SK-N-SH (cell line): ENCODE data around the gene MRPS22. TPM values are rescaled to one million over a fixed set of nuclear protein-coding genes. Genes with fewer than 3 reads are reported as not detected.

ENCODE experiments used
- CTCF ChIA-PET: fragments of 300-600, 350-600 bp; formaldehyde crosslinking; extraction: SDS; loops from one replicate; lab custom pipeline; 2021; lab: Yijun Ruan, JAX
- POLR2A ChIA-PET: fragments of 350-600 bp; sonication (Branson Sonifier 250); formaldehyde crosslinking; extraction: SDS; loops from one replicate; lab custom pipeline; 2020; ENCODE audit warnings: antibody characterized with exemption, inconsistent platforms; lab: Yijun Ruan, JAX
- DNase-seq: peaks from one replicate; pipeline ENCODE4 v3.0.0; 2012
- H2AFZ ChIP-seq: fragments of 200-600 bp; sonication (generic); 2 replicates; pipeline ENCODE4 v1.8.1; 2016; ENCODE audit warnings: antibody characterized with exemption, mild to moderate bottlenecking, low read depth
- H3F3A ChIP-seq: fragments of 200-600 bp; sonication (generic); replicated peaks from 2 replicates; pipeline ENCODE3; 2016; ENCODE audit warnings: antibody characterized with exemption, mild to moderate bottlenecking; ENCODE audit not compliant: insufficient read depth
- H3K27ac ChIP-seq, 2 experiments: fragments of 200-500 bp in 1 of 2; fragments of 200-600 bp in 1 of 2; sonication (Bioruptor generic) in 1 of 2; sonication (generic), shearing (Covaris generic) in 1 of 2; 2 replicates each; pipeline versions ENCODE4 v1.5.1 to v1.6.1; 2014 to 2016; ENCODE audit warnings: low read depth in 2 of 2, inconsistent platforms in 1 of 2, low read length in 1 of 2, mild to moderate bottlenecking in 1 of 2, mixed read lengths in 1 of 2
- H3K27me3 ChIP-seq: fragments of 200-600 bp; sonication (generic), shearing (Covaris generic); 2 replicates; pipeline ENCODE4 v1.6.1; 2016; ENCODE audit warnings: mixed run types; ENCODE audit not compliant: insufficient read depth
- H3K36me3 ChIP-seq, 2 experiments: fragments of 200-500 bp in 1 of 2; fragments of 200-600 bp in 1 of 2; sonication (Bioruptor generic) in 1 of 2; sonication (generic) in 1 of 2; replicated peaks in 1 of 2; 2 replicates each; pipeline versions ENCODE3 to v1.5.1; 2014 to 2016; ENCODE audit warnings: low read length in 1 of 2, mild to moderate bottlenecking in 1 of 2; ENCODE audit not compliant: insufficient read depth in 2 of 2, control insufficient read depth in 1 of 2
- H3K4me1 ChIP-seq, 2 experiments: fragments of 200-500 bp in 1 of 2; fragments of 200-600 bp in 1 of 2; sonication (Bioruptor generic) in 1 of 2; sonication (generic), shearing (Covaris generic) in 1 of 2; 2 replicates each; pipeline versions ENCODE4 v1.5.1 to v1.6.1; 2014 to 2016; ENCODE audit warnings: low read depth in 1 of 2, low read length in 1 of 2, mixed run types in 1 of 2; ENCODE audit not compliant: insufficient read depth in 2 of 2, control insufficient read depth in 1 of 2
- H3K4me2 ChIP-seq: fragments of 200-600 bp; sonication (generic), shearing (Covaris generic); 2 replicates; pipeline ENCODE4 v1.6.1; 2017; ENCODE audit warnings: mixed run types
- H3K4me3 ChIP-seq, 2 experiments: fragments of 200-500 bp in 1 of 2; fragments of 200-600 bp in 1 of 2; sonication (Bioruptor generic) in 1 of 2; sonication (generic), shearing (Covaris generic) in 1 of 2; 2 replicates each; pipeline versions ENCODE4 v1.5.1 to v1.8.1; 2014 to 2016; ENCODE audit warnings: low read depth in 2 of 2, inconsistent platforms in 1 of 2, low read length in 1 of 2, mild to moderate bottlenecking in 1 of 2, mixed read lengths in 1 of 2, moderate library complexity in 1 of 2
- H3K79me2 ChIP-seq: fragments of 200-600 bp; sonication (generic); 2 replicates; pipeline ENCODE4 v1.8.1; 2017; ENCODE audit warnings: mild to moderate bottlenecking; ENCODE audit not compliant: insufficient read depth
- H3K9ac ChIP-seq: fragments of 200-600 bp; sonication (generic); 2 replicates; pipeline ENCODE4 v1.6.1; 2017; ENCODE audit warnings: mixed run types
- H3K9me2 ChIP-seq: fragments of 200-600 bp; sonication (generic); 2 replicates; pipeline ENCODE4 v1.6.1; 2017; ENCODE audit warnings: mixed run types
- H3K9me3 ChIP-seq: fragments of 200-600 bp; sonication (generic); 2 replicates; pipeline ENCODE4 v1.6.1; 2017; ENCODE audit warnings: mixed run types, mild to moderate bottlenecking, moderate library complexity
- H4K20me1 ChIP-seq: fragments of 200-600 bp; sonication (generic); 2 replicates; pipeline ENCODE4 v1.6.1; 2017; ENCODE audit warnings: mild to moderate bottlenecking, mixed run types; ENCODE audit not compliant: insufficient read depth
- CHD2 ChIP-seq: fragments of 150-350 bp; IDR thresholded peaks from 2 replicates; pipeline ENCODE4 v1.6.1; 2018; ENCODE audit warnings: low read length; ENCODE audit not compliant: partially characterized antibody
- ELF1 ChIP-seq: IDR thresholded peaks from 2 replicates; pipeline ENCODE4 v1.4.0; 2012
- FOXM1 ChIP-seq: IDR thresholded peaks from 2 replicates; pipeline ENCODE4 v1.4.0; 2012; ENCODE audit warnings: low read depth, mild to moderate bottlenecking
- GABPA ChIP-seq: IDR thresholded peaks from 2 replicates; pipeline ENCODE4 v1.4.0; 2012; ENCODE audit warnings: low read depth, mild to moderate bottlenecking
- GATA2 ChIP-seq: sonication (generic); formaldehyde crosslinking; IDR thresholded peaks from 2 replicates; pipeline ENCODE4 v1.5.0; 2020; ENCODE audit warnings: mild to moderate bottlenecking, missing genetic modification reagents
- JUND ChIP-seq: IDR thresholded peaks from 2 replicates; pipeline ENCODE4 v1.4.0; 2012
- MEF2A ChIP-seq: IDR thresholded peaks from 2 replicates; pipeline ENCODE4 v1.4.0; 2012; ENCODE audit warnings: low read depth, borderline replicate concordance
- RAD21 ChIP-seq: IDR thresholded peaks from 2 replicates; pipeline ENCODE4 v1.6.1; 2012; ENCODE audit warnings: mild to moderate bottlenecking, low read length
- RFX5 ChIP-seq: IDR thresholded peaks from 2 replicates; pipeline ENCODE4 v1.6.1; 2012; ENCODE audit warnings: mild to moderate bottlenecking, improper control_type of control experiment, low read length
- SIN3A ChIP-seq: IDR thresholded peaks from 2 replicates; pipeline ENCODE4 v1.6.1; 2012; ENCODE audit warnings: low read depth, mild to moderate bottlenecking, low read length, moderate library complexity, borderline replicate concordance
- SMC3 ChIP-seq: IDR thresholded peaks from 2 replicates; pipeline ENCODE4 v1.6.1; 2012; ENCODE audit warnings: low read depth, low read length, improper control_type of control experiment
- TCF12 ChIP-seq: IDR thresholded peaks from 2 replicates; pipeline ENCODE4 v1.4.0; 2012
- YY1 ChIP-seq: IDR thresholded peaks from 2 replicates; pipeline ENCODE4 v1.4.0; 2012; ENCODE audit warnings: low read depth, mild to moderate bottlenecking
- WGBS: methylation state at CpG from one replicate; pipeline ENCODE4 v1.1.6; 2017; ENCODE audit warnings: low lambda C conversion rate; 5-methylcytosine and 5-hydroxymethylcytosine counted together
- polyA plus RNA-seq, 3 experiments: library from polyadenylated mRNA; depleted of rRNA; stranded (reverse); fragments of >200 nt; gene quantifications; 2 replicates each; pipeline ENCODE4 v1.2.3, GENCODE V29; 2012
- TF ChIP-seq, protein P1 (sequence below): IDR thresholded peaks from 2 replicates; pipeline ENCODE4 v1.4.0; 2012; ENCODE audit warnings: low read depth, borderline replicate concordance
- TF ChIP-seq, protein P2 (sequence below): IDR thresholded peaks from 2 replicates; pipeline ENCODE4 v1.6.1; 2012; ENCODE audit warnings: mild to moderate bottlenecking, low read depth, low read length, moderate library complexity
- TF ChIP-seq, protein P3 (sequence below): fragments of 150-350 bp; IDR thresholded peaks from 2 replicates; pipeline ENCODE4 v1.6.1; 2017; ENCODE audit warnings: antibody characterized with exemption, low read length, low read depth, borderline replicate concordance
- TF ChIP-seq, protein P4 (sequence below): IDR thresholded peaks from 2 replicates; pipeline ENCODE4; 2012
- TF ChIP-seq, protein P5 (sequence below): fragments of 150-350 bp; IDR thresholded peaks from 2 replicates; pipeline ENCODE4 v1.6.1; 2016; ENCODE audit warnings: mild to moderate bottlenecking, low read depth, low read length

Gene MRPS22
- polyA plus RNA-seq, 1 of the 3 experiments (the other 2 are of a cell fraction): 50.6 TPM

DNA sequence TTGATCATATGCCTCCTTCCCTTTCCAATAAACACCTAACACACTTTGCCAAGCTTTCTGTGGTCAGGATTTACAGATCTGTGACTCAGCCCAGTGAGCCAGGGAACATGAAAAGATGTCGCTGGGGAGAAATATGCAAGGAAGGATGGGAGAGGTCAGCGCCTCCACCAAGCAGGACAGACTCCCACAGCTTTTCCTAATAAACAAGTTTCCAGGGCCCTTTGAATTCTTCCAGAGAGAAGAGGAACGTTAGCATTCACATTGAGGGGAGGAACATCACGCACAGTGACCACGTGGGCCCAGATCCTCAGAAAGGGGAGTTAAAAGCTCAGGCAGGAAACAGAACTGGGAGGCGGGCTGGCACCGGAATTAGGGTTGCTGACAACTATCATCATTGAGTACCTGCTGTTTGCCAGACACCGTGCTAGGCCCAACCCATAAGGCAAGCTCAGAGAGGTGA is 33.3 kb upstream of the MRPS22 start (continued):
- TF ChIP-seq RAD21 (no peak), FOXM1 (no peak), SMC3 (no peak), SIN3A (no peak), MEF2A (no peak), YY1 (peak; percentile 39; the same call in 1 of the 2 replicates), GATA2 (CRISPR knock-in tag) (no peak)
- TF ChIP-seq, protein P1, sequence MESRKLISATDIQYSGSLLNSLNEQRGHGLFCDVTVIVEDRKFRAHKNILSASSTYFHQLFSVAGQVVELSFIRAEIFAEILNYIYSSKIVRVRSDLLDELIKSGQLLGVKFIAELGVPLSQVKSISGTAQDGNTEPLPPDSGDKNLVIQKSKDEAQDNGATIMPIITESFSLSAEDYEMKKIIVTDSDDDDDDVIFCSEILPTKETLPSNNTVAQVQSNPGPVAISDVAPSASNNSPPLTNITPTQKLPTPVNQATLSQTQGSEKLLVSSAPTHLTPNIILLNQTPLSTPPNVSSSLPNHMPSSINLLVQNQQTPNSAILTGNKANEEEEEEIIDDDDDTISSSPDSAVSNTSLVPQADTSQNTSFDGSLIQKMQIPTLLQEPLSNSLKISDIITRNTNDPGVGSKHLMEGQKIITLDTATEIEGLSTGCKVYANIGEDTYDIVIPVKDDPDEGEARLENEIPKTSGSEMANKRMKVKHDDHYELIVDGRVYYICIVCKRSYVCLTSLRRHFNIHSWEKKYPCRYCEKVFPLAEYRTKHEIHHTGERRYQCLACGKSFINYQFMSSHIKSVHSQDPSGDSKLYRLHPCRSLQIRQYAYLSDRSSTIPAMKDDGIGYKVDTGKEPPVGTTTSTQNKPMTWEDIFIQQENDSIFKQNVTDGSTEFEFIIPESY: no peak
- TF ChIP-seq, protein P2, sequence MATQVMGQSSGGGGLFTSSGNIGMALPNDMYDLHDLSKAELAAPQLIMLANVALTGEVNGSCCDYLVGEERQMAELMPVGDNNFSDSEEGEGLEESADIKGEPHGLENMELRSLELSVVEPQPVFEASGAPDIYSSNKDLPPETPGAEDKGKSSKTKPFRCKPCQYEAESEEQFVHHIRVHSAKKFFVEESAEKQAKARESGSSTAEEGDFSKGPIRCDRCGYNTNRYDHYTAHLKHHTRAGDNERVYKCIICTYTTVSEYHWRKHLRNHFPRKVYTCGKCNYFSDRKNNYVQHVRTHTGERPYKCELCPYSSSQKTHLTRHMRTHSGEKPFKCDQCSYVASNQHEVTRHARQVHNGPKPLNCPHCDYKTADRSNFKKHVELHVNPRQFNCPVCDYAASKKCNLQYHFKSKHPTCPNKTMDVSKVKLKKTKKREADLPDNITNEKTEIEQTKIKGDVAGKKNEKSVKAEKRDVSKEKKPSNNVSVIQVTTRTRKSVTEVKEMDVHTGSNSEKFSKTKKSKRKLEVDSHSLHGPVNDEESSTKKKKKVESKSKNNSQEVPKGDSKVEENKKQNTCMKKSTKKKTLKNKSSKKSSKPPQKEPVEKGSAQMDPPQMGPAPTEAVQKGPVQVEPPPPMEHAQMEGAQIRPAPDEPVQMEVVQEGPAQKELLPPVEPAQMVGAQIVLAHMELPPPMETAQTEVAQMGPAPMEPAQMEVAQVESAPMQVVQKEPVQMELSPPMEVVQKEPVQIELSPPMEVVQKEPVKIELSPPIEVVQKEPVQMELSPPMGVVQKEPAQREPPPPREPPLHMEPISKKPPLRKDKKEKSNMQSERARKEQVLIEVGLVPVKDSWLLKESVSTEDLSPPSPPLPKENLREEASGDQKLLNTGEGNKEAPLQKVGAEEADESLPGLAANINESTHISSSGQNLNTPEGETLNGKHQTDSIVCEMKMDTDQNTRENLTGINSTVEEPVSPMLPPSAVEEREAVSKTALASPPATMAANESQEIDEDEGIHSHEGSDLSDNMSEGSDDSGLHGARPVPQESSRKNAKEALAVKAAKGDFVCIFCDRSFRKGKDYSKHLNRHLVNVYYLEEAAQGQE: peak; percentile 9; the same call in 1 of the 2 replicates
- TF ChIP-seq, protein P3, sequence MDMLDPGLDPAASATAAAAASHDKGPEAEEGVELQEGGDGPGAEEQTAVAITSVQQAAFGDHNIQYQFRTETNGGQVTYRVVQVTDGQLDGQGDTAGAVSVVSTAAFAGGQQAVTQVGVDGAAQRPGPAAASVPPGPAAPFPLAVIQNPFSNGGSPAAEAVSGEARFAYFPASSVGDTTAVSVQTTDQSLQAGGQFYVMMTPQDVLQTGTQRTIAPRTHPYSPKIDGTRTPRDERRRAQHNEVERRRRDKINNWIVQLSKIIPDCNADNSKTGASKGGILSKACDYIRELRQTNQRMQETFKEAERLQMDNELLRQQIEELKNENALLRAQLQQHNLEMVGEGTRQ: no peak

DNA sequence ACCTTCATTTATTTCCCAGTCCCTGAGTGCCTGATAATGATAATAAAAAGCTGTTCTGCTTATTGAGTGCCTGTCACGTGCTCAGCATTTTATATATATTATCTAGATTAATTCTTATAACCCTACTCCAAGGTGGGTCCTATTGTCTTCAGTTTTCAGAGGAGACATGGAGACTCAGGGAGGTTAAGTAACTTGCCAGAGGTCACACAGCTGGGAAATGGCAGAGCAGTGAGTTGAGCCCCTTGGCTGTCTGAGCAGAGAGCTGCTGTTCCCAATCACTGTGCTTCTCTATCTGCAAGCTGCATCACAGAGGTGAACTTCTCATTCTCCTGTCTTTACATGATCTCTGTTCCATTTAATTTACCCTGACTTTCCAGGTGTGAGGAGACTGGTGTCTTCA is 32.3 kb upstream of the MRPS22 start:
- Histone ChIP-seq H3K9me3 (no peaks in the 10 kb centered on the region), H3K79me2 (no peaks in the 10 kb centered on the region), H3F3A (peaks cover 24% of the 10 kb centered on the region), H3K4me3 (no peak overlapping the region), H4K20me1 (no peaks in the 10 kb centered on the region), H3K9me2 (no peaks in the 10 kb centered on the region), H3K4me1 (peaks cover 3 to 43% of the 10 kb centered on the region in 2 experiments; a peak in 3 of 4 replicates), H3K36me3 (no peaks in the 10 kb centered on the region), H3K27ac (peak overlapping the region in 1 of 2 experiments; percentile 86; a peak in 2 of 4 replicates), H2AFZ (no peak overlapping the region), H3K9ac (no peak overlapping the region), H3K27me3 (no peaks in the 10 kb centered on the region), H3K4me2 (0 out of 2 replicates have a peak overlapping the region, but pooled peaks have one; percentile 12)
- no peak for DNase-seq
- 94% methylated on average over 1 of the region's 1 CpG for WGBS
- POLR2A ChIA-PET: no interaction called here
- TF ChIP-seq TCF12: no peak
- TF ChIP-seq JUND: no peak
- TF ChIP-seq, protein P4, sequence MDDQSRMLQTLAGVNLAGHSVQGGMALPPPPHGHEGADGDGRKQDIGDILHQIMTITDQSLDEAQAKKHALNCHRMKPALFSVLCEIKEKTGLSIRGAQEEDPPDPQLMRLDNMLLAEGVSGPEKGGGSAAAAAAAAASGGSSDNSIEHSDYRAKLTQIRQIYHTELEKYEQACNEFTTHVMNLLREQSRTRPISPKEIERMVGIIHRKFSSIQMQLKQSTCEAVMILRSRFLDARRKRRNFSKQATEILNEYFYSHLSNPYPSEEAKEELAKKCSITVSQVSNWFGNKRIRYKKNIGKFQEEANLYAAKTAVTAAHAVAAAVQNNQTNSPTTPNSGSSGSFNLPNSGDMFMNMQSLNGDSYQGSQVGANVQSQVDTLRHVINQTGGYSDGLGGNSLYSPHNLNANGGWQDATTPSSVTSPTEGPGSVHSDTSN: no peak
- no peak for TF ChIP-seq GABPA
- no peak for TF ChIP-seq RFX5
- no peak for TF ChIP-seq YY1
- TF ChIP-seq, protein P3: no peak
- no peak for TF ChIP-seq ELF1
- TF ChIP-seq, protein P5, sequence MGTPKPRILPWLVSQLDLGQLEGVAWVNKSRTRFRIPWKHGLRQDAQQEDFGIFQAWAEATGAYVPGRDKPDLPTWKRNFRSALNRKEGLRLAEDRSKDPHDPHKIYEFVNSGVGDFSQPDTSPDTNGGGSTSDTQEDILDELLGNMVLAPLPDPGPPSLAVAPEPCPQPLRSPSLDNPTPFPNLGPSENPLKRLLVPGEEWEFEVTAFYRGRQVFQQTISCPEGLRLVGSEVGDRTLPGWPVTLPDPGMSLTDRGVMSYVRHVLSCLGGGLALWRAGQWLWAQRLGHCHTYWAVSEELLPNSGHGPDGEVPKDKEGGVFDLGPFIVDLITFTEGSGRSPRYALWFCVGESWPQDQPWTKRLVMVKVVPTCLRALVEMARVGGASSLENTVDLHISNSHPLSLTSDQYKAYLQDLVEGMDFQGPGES: no peak
- no peak for TF ChIP-seq CHD2
- CTCF ChIA-PET: interaction anchor here (1.0 to 2.3 kb wide), 3 partner anchors 8 to 199 kb away, joined by 3 to 11 read pairs (median 3); no protein-coding TSS in a partner anchor
